ENCODE results near the gene CS.

The CS gene

DNA sequence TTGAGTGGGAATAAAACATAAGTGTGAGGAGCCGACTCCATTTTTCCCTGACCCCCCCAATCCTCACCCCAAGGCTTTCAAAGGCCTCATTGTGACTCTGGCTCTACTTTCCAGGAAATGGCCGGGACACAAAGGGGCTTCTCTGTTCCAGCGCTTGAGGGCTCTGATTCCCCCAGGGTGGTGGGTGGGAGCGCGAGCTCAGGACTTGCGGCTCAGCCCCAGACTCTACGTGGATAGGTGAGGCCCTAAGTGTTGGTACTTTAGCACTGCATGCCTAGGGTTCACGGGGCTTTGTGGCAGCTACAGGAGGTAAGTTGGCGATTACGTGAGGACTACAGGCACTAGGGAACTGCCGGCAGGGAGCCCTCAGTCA, 15.1 kb upstream of the CS start:
- H3K79me2 ChIP-seq (ENCODE audit: control insufficient read depth, low read length), result peaks cover 26% of the 10 kb centered on the region
- TF ChIP-seq EZH2phosphoT487 (IDR thresholded peaks at IDR 0.05; ENCODE audit: borderline replicate concordance, low read length) (no peak), CTCF (IDR thresholded peaks at IDR 0.05; ENCODE audit: low read depth, low read length, poor library complexity, severe bottlenecking) (no peak)
- peaks cover 20% of the 10 kb centered on the region for H3K4me1 ChIP-seq (ENCODE audit: control insufficient read depth, low read length)
- H3K9me3 ChIP-seq (ENCODE audit: control insufficient read depth, insufficient read depth, low read length), result no peaks in the 10 kb centered on the region
- no peaks in the 10 kb centered on the region for H4K20me1 ChIP-seq (ENCODE audit: control insufficient read depth, insufficient read depth, low read depth, low read length)
- H3K4me2 ChIP-seq (ENCODE audit: low read length), result peak overlapping the region; percentile 96
- peaks cover 60% of the 10 kb centered on the region for H3K36me3 ChIP-seq (ENCODE audit: control insufficient read depth, low read length)
- H3K27me3 ChIP-seq (ENCODE audit: control insufficient read depth, low read length), result no peaks in the 10 kb centered on the region
- 0 out of 2 replicates have a peak, but pooled peaks cover 6% of the 10 kb centered on the region for H3F3A ChIP-seq (ENCODE audit: control insufficient read depth, insufficient read depth)
- H3K27ac ChIP-seq (ENCODE audit: low read depth, low read length), result peak overlapping the region; percentile 66
- H3K4me3 ChIP-seq (ENCODE audit: low read length), result peak overlapping the region; percentile 99
- H3K9me2 ChIP-seq (replicated peaks; ENCODE audit: control insufficient read depth, low read length), result no peaks in the 10 kb centered on the region

DNA sequence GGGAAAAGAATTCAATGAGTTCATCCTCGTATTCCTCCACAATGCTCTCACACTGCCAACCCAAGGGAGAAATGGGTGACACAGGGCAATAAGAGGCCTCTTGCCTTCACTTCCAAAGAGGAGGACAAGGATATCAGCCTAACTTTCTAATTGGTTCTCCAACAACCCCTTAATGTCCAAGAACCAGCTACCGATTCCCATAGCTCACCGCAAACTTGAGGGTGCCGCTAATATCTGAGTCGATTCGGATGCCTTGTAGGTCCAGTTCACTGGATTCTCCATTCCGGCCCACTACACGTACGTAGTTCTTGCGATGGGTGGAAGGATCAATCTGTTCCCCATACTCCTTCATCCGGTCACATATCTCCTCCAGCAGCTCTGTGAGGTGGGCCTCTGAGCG, 10.9 kb upstream of the CS start:
- no peak overlapping the region for H3K4me3 ChIP-seq (ENCODE audit: low read length)
- no peaks in the 10 kb centered on the region for H3K9me2 ChIP-seq (replicated peaks; ENCODE audit: control insufficient read depth, low read length)
- no peaks in the 10 kb centered on the region for H3K9me3 ChIP-seq (ENCODE audit: control insufficient read depth, insufficient read depth, low read length)
- H3K27ac ChIP-seq (ENCODE audit: low read depth, low read length), result no peak overlapping the region
- TF ChIP-seq CTCF (IDR thresholded peaks at IDR 0.05; ENCODE audit: low read depth, low read length, poor library complexity, severe bottlenecking), result no peak
- TF ChIP-seq EZH2phosphoT487 (IDR thresholded peaks at IDR 0.05; ENCODE audit: borderline replicate concordance, low read length), result no peak
- no peaks in the 10 kb centered on the region for H4K20me1 ChIP-seq (ENCODE audit: control insufficient read depth, insufficient read depth, low read depth, low read length)
- H3K4me1 ChIP-seq (ENCODE audit: control insufficient read depth, low read length), result peaks cover 8% of the 10 kb centered on the region
- H3K27me3 ChIP-seq (ENCODE audit: control insufficient read depth, low read length), result no peaks in the 10 kb centered on the region
- peaks cover 26% of the 10 kb centered on the region for H3K79me2 ChIP-seq (ENCODE audit: control insufficient read depth, low read length)
- H3F3A ChIP-seq (ENCODE audit: control insufficient read depth, insufficient read depth), result peaks cover under 1% of the 10 kb centered on the region; the same call in 1 of the 2 replicates
- peaks cover 53% of the 10 kb centered on the region for H3K36me3 ChIP-seq (ENCODE audit: control insufficient read depth, low read length)
- no peak overlapping the region for H3K4me2 ChIP-seq (ENCODE audit: low read length)

DNA sequence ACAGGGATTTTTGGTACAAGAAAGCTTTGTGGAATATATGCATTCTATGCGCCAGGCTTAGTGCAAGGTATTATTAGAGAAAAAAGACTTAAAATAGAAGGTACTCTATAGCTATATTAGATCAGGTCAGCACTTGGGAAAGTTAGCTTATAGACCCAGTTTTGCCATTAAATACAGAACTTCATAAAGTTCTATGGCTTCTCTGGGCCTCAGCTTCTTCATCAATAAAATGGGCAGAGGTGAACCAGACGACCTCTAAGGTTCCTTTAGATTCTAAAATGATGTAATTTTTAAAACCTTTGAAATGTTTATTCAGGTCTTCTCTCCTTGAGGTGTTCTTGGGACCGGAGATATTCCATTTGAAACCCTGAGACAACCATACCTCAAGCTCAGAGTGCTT, 8.6 kb upstream of the CS start:
- Histone ChIP-seq H3K9me3 (ENCODE audit: control insufficient read depth, insufficient read depth, low read length) (no peaks in the 10 kb centered on the region), H3K27ac (ENCODE audit: low read depth, low read length) (no peak overlapping the region), H3K4me3 (ENCODE audit: low read length) (no peak overlapping the region), H3K27me3 (ENCODE audit: control insufficient read depth, low read length) (no peaks in the 10 kb centered on the region), H3K4me2 (ENCODE audit: low read length) (no peak overlapping the region), H3K9me2 (replicated peaks; ENCODE audit: control insufficient read depth, low read length) (no peaks in the 10 kb centered on the region), H3K36me3 (ENCODE audit: control insufficient read depth, low read length) (peaks cover 47% of the 10 kb centered on the region), H3K79me2 (ENCODE audit: control insufficient read depth, low read length) (peaks cover 6% of the 10 kb centered on the region), H4K20me1 (ENCODE audit: control insufficient read depth, insufficient read depth, low read depth, low read length) (no peaks in the 10 kb centered on the region), H3F3A (ENCODE audit: control insufficient read depth, insufficient read depth) (peaks cover 3% of the 10 kb centered on the region; the same call in 1 of the 2 replicates), H3K4me1 (ENCODE audit: control insufficient read depth, low read length) (no peaks in the 10 kb centered on the region)
- TF ChIP-seq EZH2phosphoT487 (IDR thresholded peaks at IDR 0.05; ENCODE audit: borderline replicate concordance, low read length) (no peak), CTCF (IDR thresholded peaks at IDR 0.05; ENCODE audit: low read depth, low read length, poor library complexity, severe bottlenecking) (no peak)
